ENCODE measurements around the gene SYNE2.

GRCh38 chr14:63964113-63964512, 111.3 kb downstream of the SYNE2 start:
- TF ChIP-seq, protein P1, sequence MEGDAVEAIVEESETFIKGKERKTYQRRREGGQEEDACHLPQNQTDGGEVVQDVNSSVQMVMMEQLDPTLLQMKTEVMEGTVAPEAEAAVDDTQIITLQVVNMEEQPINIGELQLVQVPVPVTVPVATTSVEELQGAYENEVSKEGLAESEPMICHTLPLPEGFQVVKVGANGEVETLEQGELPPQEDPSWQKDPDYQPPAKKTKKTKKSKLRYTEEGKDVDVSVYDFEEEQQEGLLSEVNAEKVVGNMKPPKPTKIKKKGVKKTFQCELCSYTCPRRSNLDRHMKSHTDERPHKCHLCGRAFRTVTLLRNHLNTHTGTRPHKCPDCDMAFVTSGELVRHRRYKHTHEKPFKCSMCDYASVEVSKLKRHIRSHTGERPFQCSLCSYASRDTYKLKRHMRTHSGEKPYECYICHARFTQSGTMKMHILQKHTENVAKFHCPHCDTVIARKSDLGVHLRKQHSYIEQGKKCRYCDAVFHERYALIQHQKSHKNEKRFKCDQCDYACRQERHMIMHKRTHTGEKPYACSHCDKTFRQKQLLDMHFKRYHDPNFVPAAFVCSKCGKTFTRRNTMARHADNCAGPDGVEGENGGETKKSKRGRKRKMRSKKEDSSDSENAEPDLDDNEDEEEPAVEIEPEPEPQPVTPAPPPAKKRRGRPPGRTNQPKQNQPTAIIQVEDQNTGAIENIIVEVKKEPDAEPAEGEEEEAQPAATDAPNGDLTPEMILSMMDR (IDR thresholded peaks at IDR 0.05), result no peak
- no peak for TF ChIP-seq POLR2A (IDR thresholded peaks at IDR 0.05)
